Subcutaneous adipose tissue (tissue), 4 donors: Measurements from ENCODE around the gene ROCK1. TPM values are rescaled to one million over a fixed set of nuclear protein-coding genes. Genes with fewer than 3 reads are reported as not detected.

Experiments
- total RNA-seq, 4 donors: library from RNA; depleted of rRNA; stranded (reverse); fragments of >200 nt; gene quantifications; one replicate each; pipeline ENCODE4 v1.1.0, GENCODE V29; 2016
- TF ChIP-seq, protein P1 (sequence below): fragments of 450-650 bp; IDR thresholded peaks from one replicate; pipeline ENCODE4 v1.5.1; 2016; ENCODE audit warnings: low read depth, mild to moderate bottlenecking, control low read depth, antibody characterized with exemption, moderate library complexity

ROCK1 gene
- total RNA-seq, 4 donors from 2014 or later: 77.8 to 107 (median 101) TPM

DNA sequence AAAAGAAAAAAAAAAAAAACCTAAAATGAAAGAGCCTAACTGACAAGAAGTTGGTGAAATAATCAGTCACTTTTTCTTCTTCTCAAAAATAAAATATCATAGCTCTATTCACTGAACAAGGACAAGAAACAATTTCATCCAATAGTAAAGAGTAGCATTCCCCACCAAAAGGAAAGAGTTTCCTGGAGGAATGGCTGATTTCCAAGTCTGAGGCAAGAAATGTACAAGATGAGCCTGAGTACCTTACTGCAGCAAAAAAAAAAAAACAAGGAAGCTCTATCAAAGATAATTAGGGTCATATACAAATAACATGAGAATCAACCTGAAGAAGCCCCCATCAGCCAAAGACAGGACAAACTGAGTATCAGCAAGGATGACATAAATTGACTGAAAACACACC, 11.5 kb downstream of the ROCK1 start:
- TF ChIP-seq, protein P1, sequence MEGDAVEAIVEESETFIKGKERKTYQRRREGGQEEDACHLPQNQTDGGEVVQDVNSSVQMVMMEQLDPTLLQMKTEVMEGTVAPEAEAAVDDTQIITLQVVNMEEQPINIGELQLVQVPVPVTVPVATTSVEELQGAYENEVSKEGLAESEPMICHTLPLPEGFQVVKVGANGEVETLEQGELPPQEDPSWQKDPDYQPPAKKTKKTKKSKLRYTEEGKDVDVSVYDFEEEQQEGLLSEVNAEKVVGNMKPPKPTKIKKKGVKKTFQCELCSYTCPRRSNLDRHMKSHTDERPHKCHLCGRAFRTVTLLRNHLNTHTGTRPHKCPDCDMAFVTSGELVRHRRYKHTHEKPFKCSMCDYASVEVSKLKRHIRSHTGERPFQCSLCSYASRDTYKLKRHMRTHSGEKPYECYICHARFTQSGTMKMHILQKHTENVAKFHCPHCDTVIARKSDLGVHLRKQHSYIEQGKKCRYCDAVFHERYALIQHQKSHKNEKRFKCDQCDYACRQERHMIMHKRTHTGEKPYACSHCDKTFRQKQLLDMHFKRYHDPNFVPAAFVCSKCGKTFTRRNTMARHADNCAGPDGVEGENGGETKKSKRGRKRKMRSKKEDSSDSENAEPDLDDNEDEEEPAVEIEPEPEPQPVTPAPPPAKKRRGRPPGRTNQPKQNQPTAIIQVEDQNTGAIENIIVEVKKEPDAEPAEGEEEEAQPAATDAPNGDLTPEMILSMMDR: no peak

DNA sequence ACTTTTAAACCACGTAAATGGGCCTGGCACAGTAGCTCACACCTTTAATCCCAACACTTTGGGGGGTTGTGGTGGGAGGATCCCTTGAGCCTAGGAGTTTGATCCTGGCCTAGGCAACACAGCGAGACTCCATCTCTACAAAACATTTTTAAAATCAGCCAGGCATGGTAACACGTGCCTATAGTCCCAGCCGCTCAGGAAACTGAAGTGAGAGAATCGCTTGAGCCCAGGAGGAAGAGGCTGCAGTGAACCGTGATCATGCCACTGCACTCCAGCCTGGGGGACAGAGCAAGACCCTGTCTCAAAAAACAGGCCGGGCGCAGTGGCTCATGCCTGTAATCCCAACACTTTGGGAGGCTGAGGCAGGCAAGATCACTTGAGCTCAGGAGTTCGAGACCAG, 12.2 kb downstream of the ROCK1 start:
- TF ChIP-seq, protein P1: no peak

DNA sequence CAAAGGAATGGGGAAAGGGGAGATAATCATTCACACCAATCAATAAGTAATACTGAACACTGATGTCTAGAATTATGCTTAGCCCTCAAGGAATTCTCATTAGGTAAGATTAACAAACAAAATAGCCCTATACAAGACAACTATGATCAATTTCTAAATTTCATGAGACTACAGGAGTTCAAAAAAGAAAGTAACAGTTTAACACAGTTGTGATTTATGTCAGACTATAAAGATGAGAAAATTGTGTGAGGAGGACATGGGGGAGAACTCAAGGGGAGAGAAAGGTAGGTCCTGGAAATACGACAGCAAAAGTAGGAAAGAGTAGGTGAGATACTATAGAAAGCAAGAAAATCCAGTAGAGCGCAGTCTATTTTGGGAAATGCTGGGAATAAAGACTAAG, 14.9 kb downstream of the ROCK1 start:
- TF ChIP-seq, protein P1: no peak

DNA sequence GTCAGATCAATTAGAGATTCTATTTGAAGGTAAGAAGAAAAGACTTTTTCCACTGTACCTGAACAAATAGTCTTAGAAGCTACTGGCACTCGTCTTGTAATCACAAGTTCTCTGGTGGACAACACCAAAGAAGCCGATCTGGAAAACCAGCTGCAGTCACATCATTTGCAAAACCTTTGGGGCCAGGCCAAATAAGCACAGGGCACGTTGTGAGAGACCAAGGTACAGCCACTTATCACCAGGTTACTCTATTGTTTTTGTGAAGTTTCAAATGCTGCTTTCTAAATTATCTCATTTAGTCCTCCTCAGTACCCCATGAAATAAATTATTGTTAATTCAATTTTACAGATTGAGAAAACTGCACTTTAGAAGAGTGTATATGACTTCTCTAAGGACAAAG, 18.5 kb downstream of the ROCK1 start:
- TF ChIP-seq, protein P1: no peak

DNA sequence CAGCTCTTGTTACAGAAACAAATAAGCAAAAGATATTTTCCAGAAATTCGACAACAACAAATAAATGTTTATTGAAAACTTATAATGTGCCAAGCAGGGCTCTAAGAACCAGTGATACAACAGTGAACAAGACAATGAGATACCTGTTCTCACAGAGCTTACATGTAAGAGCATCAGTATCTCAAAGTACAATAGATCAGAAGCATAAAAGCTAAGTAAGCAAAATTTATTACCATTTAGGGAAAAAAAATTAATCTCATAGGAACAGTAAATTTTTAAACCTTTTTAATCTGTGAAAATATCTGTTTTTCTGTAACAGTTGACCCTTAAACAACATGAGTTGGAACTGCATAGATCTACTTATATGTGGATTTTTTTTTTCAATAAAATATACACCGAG, 20.9 kb downstream of the ROCK1 start:
- TF ChIP-seq, protein P1: no peak

DNA sequence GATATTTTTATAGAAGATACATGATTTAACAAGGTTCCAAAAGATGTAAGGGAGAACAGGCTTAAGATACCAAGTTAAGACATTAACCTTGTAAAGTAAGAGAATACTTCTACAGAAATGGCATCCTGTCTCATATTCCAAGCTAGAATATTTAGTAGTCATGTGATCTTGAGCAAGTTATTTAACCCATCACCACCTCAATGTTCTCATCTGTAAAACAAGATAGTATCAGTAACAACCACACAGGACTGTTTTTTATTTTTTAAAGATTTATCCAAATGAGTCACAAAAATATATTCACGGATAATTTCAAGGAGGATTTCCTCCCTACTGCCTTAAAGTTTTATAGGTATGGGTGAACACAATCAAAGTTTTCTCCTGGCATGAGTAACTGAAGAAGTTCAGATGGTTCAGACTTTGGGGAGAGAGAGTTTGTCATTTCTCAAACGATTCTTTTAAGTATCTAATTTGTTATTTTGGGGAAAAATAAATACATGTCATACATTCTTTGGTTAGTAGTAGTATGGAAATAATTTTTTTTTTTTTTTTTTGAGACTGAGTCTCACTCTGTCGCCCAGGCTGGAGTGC, 25.9 kb downstream of the ROCK1 start:
- TF ChIP-seq, protein P1: no peak

DNA sequence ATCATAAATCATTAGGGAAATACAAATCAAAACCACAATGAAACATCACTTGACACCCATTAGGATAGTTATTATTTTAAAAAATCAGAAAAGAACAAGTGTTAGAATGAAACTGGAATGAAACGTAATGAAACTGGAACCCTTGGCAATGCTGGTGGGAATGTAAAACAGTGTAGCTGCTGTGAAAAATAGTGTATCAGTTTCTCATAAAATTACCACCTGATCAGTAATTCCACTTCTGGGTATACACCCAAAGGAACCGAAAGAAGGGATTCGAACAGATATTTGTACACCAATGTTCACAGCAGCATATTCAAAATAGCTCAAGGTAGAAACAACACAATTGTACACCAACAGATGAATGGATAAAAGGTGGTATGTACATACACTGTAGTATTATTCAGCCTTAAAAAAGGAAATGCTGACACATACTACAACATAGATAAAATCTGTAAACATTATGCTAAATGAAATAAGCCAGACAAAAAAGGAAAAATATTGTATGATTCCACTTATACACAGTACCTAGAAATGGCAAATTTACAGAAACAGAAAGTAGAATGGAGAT, 27.0 kb downstream of the ROCK1 start:
- TF ChIP-seq, protein P1: no peak
